DND-41 (cell line): ENCODE results near the gene NFX1.

Source experiments
- ATAC-seq: fragments of 200-7000 bp; cut with Tn5 transposase; 3 replicates; pipeline ENCODE4 v1.9.1; 2021; ENCODE audit warnings: low read depth; ENCODE audit not compliant: insufficient read depth
- DNase-seq: peaks from one replicate; pipeline ENCODE4 v3.0.0-alpha.2; 2020
- H2AFZ ChIP-seq: 2 replicates; pipeline ENCODE4 v1.6.0; 2012; ENCODE audit warnings: low read depth, low read length
- H3K27ac ChIP-seq: 2 replicates; pipeline ENCODE4 v1.5.1; 2012; ENCODE audit warnings: low read length, inconsistent platforms
- H3K27me3 ChIP-seq: fragments of 200-600 bp; sonication (generic); 2 replicates; pipeline ENCODE4 v1.6.0; 2012; ENCODE audit warnings: low read length, mild to moderate bottlenecking, inconsistent platforms; ENCODE audit not compliant: insufficient read depth, poor library complexity
- H3K36me3 ChIP-seq: 2 replicates; pipeline ENCODE4 v1.5.1; 2012; ENCODE audit warnings: low read length, inconsistent platforms; ENCODE audit not compliant: insufficient read depth
- H3K4me1 ChIP-seq: 2 replicates; pipeline ENCODE4 v1.5.1; 2012; ENCODE audit warnings: mild to moderate bottlenecking, low read length; ENCODE audit not compliant: insufficient read depth
- H3K4me2 ChIP-seq: 2 replicates; pipeline ENCODE4 v1.6.0; 2012; ENCODE audit warnings: mild to moderate bottlenecking, moderate library complexity, low read length, inconsistent platforms; ENCODE audit not compliant: insufficient read depth
- H3K4me3 ChIP-seq, 2 experiments: fragments of 200-600 bp in 1 of 2; shearing (Covaris generic) in 1 of 2; 2 replicates each; pipeline ENCODE4 v1.5.1; 2012 to 2016; ENCODE audit warnings: inconsistent platforms in 2 of 2, low read length in 2 of 2, mild to moderate bottlenecking in 2 of 2, low read depth in 1 of 2, moderate library complexity in 1 of 2
- H3K79me2 ChIP-seq: 2 replicates; pipeline ENCODE4 v1.6.0; 2012; ENCODE audit warnings: low read length, inconsistent platforms; ENCODE audit not compliant: insufficient read depth
- H3K9ac ChIP-seq: 2 replicates; pipeline ENCODE4 v1.6.0; 2012; ENCODE audit warnings: low read depth, mild to moderate bottlenecking, inconsistent platforms, low read length, moderate library complexity
- H3K9me3 ChIP-seq: 2 replicates; pipeline ENCODE4 v1.5.1; 2012; ENCODE audit warnings: low read length, moderate library complexity, mild to moderate bottlenecking, inconsistent platforms; ENCODE audit not compliant: insufficient read depth, severe bottlenecking
- H4K20me1 ChIP-seq: 2 replicates; pipeline ENCODE4 v1.6.0; 2012; ENCODE audit warnings: low read length; ENCODE audit not compliant: insufficient read depth
- CTCF ChIP-seq: IDR thresholded peaks from 2 replicates; pipeline ENCODE4 v1.5.1; 2012; ENCODE audit warnings: borderline replicate concordance, low read length, moderate library complexity, mild to moderate bottlenecking; ENCODE audit not compliant: poor library complexity, severe bottlenecking; ENCODE audit errors: extremely low read depth
- EZH2 ChIP-seq: IDR thresholded peaks from 3 replicates; pipeline ENCODE4 v1.6.1; 2012; ENCODE audit warnings: borderline replicate concordance, low read depth, mild to moderate bottlenecking, moderate library complexity, low read length, inconsistent platforms; ENCODE audit not compliant: severe bottlenecking

The NFX1 gene

DNA sequence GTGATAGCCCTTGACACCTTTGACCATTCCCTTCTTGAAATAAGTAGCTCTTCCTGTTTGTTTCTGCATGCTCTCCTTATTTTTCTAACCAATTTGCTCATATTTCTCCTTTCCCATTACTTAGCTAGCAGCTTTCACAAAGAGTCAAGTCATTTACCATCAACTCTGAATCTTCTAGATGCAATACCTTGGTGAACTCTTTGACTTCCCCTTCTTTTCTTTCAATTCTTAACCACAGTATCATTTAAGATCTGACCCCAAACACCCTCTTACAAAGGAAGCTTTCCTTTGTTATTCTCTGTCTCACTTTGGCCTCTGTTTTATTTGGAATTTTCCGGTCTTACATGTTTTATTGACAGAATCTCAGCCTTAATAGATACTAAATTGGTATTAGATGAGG is 14.0 kb downstream of the NFX1 start:
- DNase-seq (no peak), ATAC-seq (no peak)
- Histone ChIP-seq H3K27ac (no peak overlapping the region), H3K36me3 (peaks cover 92% of the 10 kb centered on the region), H3K9me3 (no peaks in the 10 kb centered on the region), H3K4me2 (no peak overlapping the region), H2AFZ (no peak overlapping the region), H4K20me1 (no peaks in the 10 kb centered on the region; the same call in 1 of the 2 replicates), H3K27me3 (no peaks in the 10 kb centered on the region), H3K9ac (no peak overlapping the region), H3K4me3 (no peak overlapping the region), H3K4me1 (no peaks in the 10 kb centered on the region), H3K79me2 (peaks cover 15% of the 10 kb centered on the region)
- no peak for TF ChIP-seq EZH2
- no peak for TF ChIP-seq CTCF

GRCh38 chr9:33306037-33306436 is 15.7 kb downstream of the NFX1 start:
- TF ChIP-seq EZH2 (no peak), CTCF (no peak)
- Histone ChIP-seq H3K4me2 (no peak overlapping the region), H3K9me3 (no peaks in the 10 kb centered on the region), H4K20me1 (no peaks in the 10 kb centered on the region), H3K27me3 (no peaks in the 10 kb centered on the region), H2AFZ (no peak overlapping the region), H3K79me2 (no peaks in the 10 kb centered on the region), H3K27ac (no peak overlapping the region), H3K4me1 (no peaks in the 10 kb centered on the region), H3K36me3 (peaks cover 96% of the 10 kb centered on the region), H3K4me3 (no peak overlapping the region), H3K9ac (no peak overlapping the region)
- DNase-seq, result no peak
- no peak for ATAC-seq

GRCh38 chr9:33307067-33307466 is 16.8 kb downstream of the NFX1 start:
- no peak for DNase-seq
- H3K4me2 ChIP-seq, result no peak overlapping the region
- H3K4me3 ChIP-seq, result no peak overlapping the region
- no peaks in the 10 kb centered on the region for H3K79me2 ChIP-seq
- H2AFZ ChIP-seq, result no peak overlapping the region
- no peak for TF ChIP-seq CTCF
- TF ChIP-seq EZH2, result no peak
- H3K9me3 ChIP-seq, result no peaks in the 10 kb centered on the region
- no peaks in the 10 kb centered on the region for H4K20me1 ChIP-seq
- no peak overlapping the region for H3K9ac ChIP-seq
- no peaks in the 10 kb centered on the region for H3K27me3 ChIP-seq
- no peaks in the 10 kb centered on the region for H3K4me1 ChIP-seq
- no peak overlapping the region for H3K27ac ChIP-seq
- ATAC-seq, result no peak
- H3K36me3 ChIP-seq, result peaks cover 95% of the 10 kb centered on the region

- TF ChIP-seq EZH2 (no peak), CTCF (no peak)
- Histone ChIP-seq H3K79me2 (no peaks in the 10 kb centered on the region), H3K4me2 (no peak overlapping the region), H3K9ac (no peak overlapping the region), H3K9me3 (no peaks in the 10 kb centered on the region), H3K36me3 (peaks cover 90% of the 10 kb centered on the region), H4K20me1 (no peaks in the 10 kb centered on the region), H3K4me3 (no peak overlapping the region), H3K27me3 (no peaks in the 10 kb centered on the region), H2AFZ (no peak overlapping the region), H3K4me1 (no peaks in the 10 kb centered on the region), H3K27ac (no peak overlapping the region)
- no peak for ATAC-seq
- DNase-seq, result no peak
Measured at GRCh38 chr9:33309903-33310302, 19.6 kb downstream of the NFX1 start.
